Panc1 (cell line): ENCODE results near the gene PHACTR2. TPM values are rescaled to one million over a fixed set of nuclear protein-coding genes. Genes with fewer than 3 reads are reported as not detected.

Source experiments
- ATAC-seq: fragments of 200-7000 bp; cut with Tn5 transposase; 2 replicates; pipeline ENCODE4 v1.9.1; 2020; ENCODE audit warnings: mild to moderate bottlenecking, moderate library complexity
- BruUV-seq: library from RNA; stranded (reverse); fragments of 400-500 nt; replicated peaks from 2 replicates; lab custom pipeline; 2021; lab: Mats Ljungman, UMichigan
- CTCF ChIA-PET: fragments of 300-600 bp; sonication (Branson Sonifier 250); formaldehyde crosslinking; loops from one replicate; lab custom pipeline; 2022; ENCODE audit warnings: antibody characterized with exemption; lab: Charles Lee
- POLR2A ChIA-PET: fragments of 300-600 bp; sonication (Branson Sonifier 250); formaldehyde crosslinking; loops from one replicate; lab custom pipeline; 2022; ENCODE audit warnings: antibody characterized with exemption; lab: Charles Lee
- DNase-seq: peaks from one replicate; pipeline ENCODE4 v3.0.0-alpha.2; 2010; ENCODE audit warnings: low read depth, low spot score
- H3K27ac ChIP-seq: 2 replicates; pipeline ENCODE4 v1.5.1; 2011; ENCODE audit warnings: mild to moderate bottlenecking, low read length, inconsistent platforms
- H3K27me3 ChIP-seq: fragments of 200-500 bp; sonication (Bioruptor generic); 2 replicates; pipeline ENCODE4 v1.6.0; 2014; ENCODE audit warnings: low read length, inconsistent platforms; ENCODE audit not compliant: control insufficient read depth, insufficient read depth
- H3K36me3 ChIP-seq: fragments of 200-500 bp; sonication (Bioruptor generic); 2 replicates; pipeline ENCODE4 v1.5.1; 2014; ENCODE audit warnings: inconsistent platforms, mild to moderate bottlenecking, low read length, moderate library complexity; ENCODE audit not compliant: control insufficient read depth, insufficient read depth
- H3K4me1 ChIP-seq: 2 replicates; pipeline ENCODE4 v1.5.1; 2011; ENCODE audit warnings: inconsistent platforms, mild to moderate bottlenecking, low read length, moderate library complexity; ENCODE audit not compliant: control insufficient read depth, insufficient read depth
- H3K4me3 ChIP-seq, 2 experiments: 2 replicates each; pipeline ENCODE4 v1.5.1; 2011 to 2012; ENCODE audit warnings: low read depth in 2 of 2, low read length in 2 of 2, mild to moderate bottlenecking in 2 of 2, inconsistent platforms in 1 of 2, moderate library complexity in 1 of 2
- H3K9me3 ChIP-seq: fragments of 200-500 bp; sonication (Bioruptor generic); 2 replicates; pipeline ENCODE4 v1.5.1; 2014; ENCODE audit warnings: low read depth, mild to moderate bottlenecking, inconsistent platforms, low read length, moderate library complexity; ENCODE audit not compliant: control insufficient read depth, insufficient read depth
- CTCF ChIP-seq: fragments of 450-650 bp; IDR thresholded peaks from 2 replicates; pipeline ENCODE4 v1.5.1; 2017; ENCODE audit warnings: mild to moderate bottlenecking
- POLR2AphosphoS5 ChIP-seq: IDR thresholded peaks from 2 replicates; pipeline ENCODE4 v1.6.1; 2012; ENCODE audit warnings: mild to moderate bottlenecking, low read depth, low read length, moderate library complexity
- REST ChIP-seq, 2 experiments: IDR thresholded peaks; 2 replicates each; pipeline ENCODE4 v1.6.1; 2011 to 2012; ENCODE audit warnings: low read depth in 2 of 2, control low read depth in 1 of 2, low read length in 1 of 2, mild to moderate bottlenecking in 1 of 2, moderate library complexity in 1 of 2; ENCODE audit not compliant: insufficient read depth in 1 of 2
- SIN3A ChIP-seq: IDR thresholded peaks from 2 replicates; pipeline ENCODE4 v1.6.1; 2012; ENCODE audit warnings: low read depth, mild to moderate bottlenecking, low read length, moderate library complexity, borderline replicate concordance; ENCODE audit not compliant: insufficient read depth
- TCF7L2 ChIP-seq: IDR thresholded peaks from 2 replicates; pipeline ENCODE4 v1.6.1; 2011; ENCODE audit warnings: mild to moderate bottlenecking, low read depth, low read length, inconsistent platforms
- in situ Hi-C: cut with HindIII; loops from 2 replicates; pipeline ENCODE4 v1.10.0; 2016; ENCODE audit warnings: low sequenced_read_pairs, low pct_unique_long_range_greater_than_20kb
- intact Hi-C: fragments of 100-400 bp; cut with micrococcal nuclease; formaldehyde crosslinking; loops from one replicate; pipeline ENCODE4 v1.10.0; 2022; ENCODE audit not compliant: unreplicated experiment
- total RNA-seq: library from RNA; stranded (reverse); gene quantifications from one replicate; pipeline ENCODE4 v1.2.1, GENCODE V29; 2021; ENCODE audit not compliant: unreplicated experiment

The PHACTR2 gene
- total RNA-seq, 1 experiment from 2014 or later = 59.9 TPM

GRCh38 chr6:143699430-143699825 lies 21.7 kb downstream of the PHACTR2 start:
- ChIA-PET POLR2A (no interaction called here), CTCF (no interaction called here)
- peaks cover 34% of the 10 kb centered on the region for H3K4me1 ChIP-seq
- in situ Hi-C loops (no loop called here), intact Hi-C loops (no loop called here)
- TF ChIP-seq CTCF = no peak
- TF ChIP-seq POLR2AphosphoS5 = no peak
- TF ChIP-seq REST (IDR thresholded peaks at IDR 0.05; ENCODE audit: insufficient read depth in 1 of 2, low read depth in 2 of 2, low read length in 1 of 2) = no peak
- DNase-seq = no peak
- H3K36me3 ChIP-seq = no peaks in the 10 kb centered on the region
- H3K9me3 ChIP-seq = no peaks in the 10 kb centered on the region
- no peak overlapping the region; the same call in 1 of the 2 replicates for H3K27ac ChIP-seq
- ATAC-seq = no peak
- no peak overlapping the region for H3K4me3 ChIP-seq
- no TSS peak for BruUV-seq
- no peaks in the 10 kb centered on the region for H3K27me3 ChIP-seq

GRCh38 chr6:143700684-143701348 lies 23.1 kb downstream of the PHACTR2 start:
- ATAC-seq = no peak
- ChIA-PET POLR2A (no interaction called here), CTCF (no interaction called here)
- Histone ChIP-seq H3K27ac (peak overlapping the region; percentile 36), H3K27me3 (no peaks in the 10 kb centered on the region), H3K36me3 (no peaks in the 10 kb centered on the region), H3K4me3 (no peak overlapping the region), H3K4me1 (peaks cover 20% of the 10 kb centered on the region; the same call in 1 of the 2 replicates), H3K9me3 (no peaks in the 10 kb centered on the region)
- BruUV-seq = no TSS peak
- DNase-seq = no peak
- TF ChIP-seq TCF7L2 = no peak
- TF ChIP-seq POLR2AphosphoS5 = no peak
- TF ChIP-seq SIN3A = no peak
- TF ChIP-seq REST (IDR thresholded peaks at IDR 0.05; ENCODE audit: insufficient read depth in 1 of 2, low read depth in 2 of 2, low read length in 1 of 2) = no peak
- TF ChIP-seq CTCF = no peak
- in situ Hi-C loops (no loop called here), intact Hi-C loops (no loop called here)
